ENCODE data around the gene SCGN.

Gene SCGN

GRCh38 chr6:25652007-25652515 lies at the start of gene SCGN:
Gene SCGN, plus strand, starts transcription at chr6:25652215. Its CDS starts 189 bp downstream, at chr6:25652404.
- Mint-ChIP-seq H3K4me1 (ENCODE audit: low read depth) (no peaks in the 10 kb centered on the region), H3K4me3 (no peak within 1 kb of the TSS), H3K27ac (no peak within 1 kb of the TSS), H3K9me3 (no peaks in the 10 kb centered on the region), H3K27me3 (peaks cover 35% of the 10 kb centered on the region), H3K36me3 (ENCODE audit: low read depth) (no peaks in the 10 kb centered on the region)
- intact Hi-C loops (cut with micrococcal nuclease), result no loop called here

- H3K27me3 Mint-ChIP-seq, result no peaks in the 10 kb centered on the region
- intact Hi-C loops (cut with micrococcal nuclease), result loop anchor here (1.0 to 10.0 kb wide), 3 partner anchors 336 to 528 kb away; no protein-coding TSS in a partner anchor
- no peaks in the 10 kb centered on the region for H3K9me3 Mint-ChIP-seq
- H3K27ac Mint-ChIP-seq, result no peak overlapping the region
- no peaks in the 10 kb centered on the region for H3K36me3 Mint-ChIP-seq (ENCODE audit: low read depth)
- no peak overlapping the region for H3K4me3 Mint-ChIP-seq
- no peaks in the 10 kb centered on the region for H3K4me1 Mint-ChIP-seq (ENCODE audit: low read depth)
These were observed 49.4 kb upstream of the SCGN start for GRCh38 chr6:25602674-25602982.

GRCh38 chr6:25603251-25603650 lies 48.8 kb upstream of the SCGN start:
- no peaks in the 10 kb centered on the region for H3K27me3 Mint-ChIP-seq
- H3K4me1 Mint-ChIP-seq (ENCODE audit: low read depth), result no peaks in the 10 kb centered on the region
- no peak overlapping the region for H3K27ac Mint-ChIP-seq
- intact Hi-C loops (cut with micrococcal nuclease), result loop anchor here (2.0 to 10.0 kb wide), 2 partner anchors 336 to 528 kb away; no protein-coding TSS in a partner anchor
- H3K4me3 Mint-ChIP-seq, result no peak overlapping the region
- H3K9me3 Mint-ChIP-seq, result no peaks in the 10 kb centered on the region
- H3K36me3 Mint-ChIP-seq (ENCODE audit: low read depth), result no peaks in the 10 kb centered on the region

GRCh38 chr6:25606151-25606550 lies 45.9 kb upstream of the SCGN start:
- intact Hi-C loops (cut with micrococcal nuclease), result loop anchor here (10.0 kb wide), 1 partner anchor 531 kb away; no protein-coding TSS in a partner anchor
- H3K4me3 Mint-ChIP-seq, result no peak overlapping the region
- no peaks in the 10 kb centered on the region for H3K27me3 Mint-ChIP-seq
- no peak overlapping the region for H3K27ac Mint-ChIP-seq
- H3K36me3 Mint-ChIP-seq (ENCODE audit: low read depth), result no peaks in the 10 kb centered on the region
- H3K9me3 Mint-ChIP-seq, result no peaks in the 10 kb centered on the region
- H3K4me1 Mint-ChIP-seq (ENCODE audit: low read depth), result no peaks in the 10 kb centered on the region

- Mint-ChIP-seq H3K36me3 (ENCODE audit: low read depth) (no peaks in the 10 kb centered on the region), H3K4me1 (ENCODE audit: low read depth) (no peaks in the 10 kb centered on the region), H3K9me3 (no peaks in the 10 kb centered on the region), H3K27me3 (no peaks in the 10 kb centered on the region), H3K27ac (no peak overlapping the region), H3K4me3 (no peak overlapping the region)
- intact Hi-C loops (cut with micrococcal nuclease), result loop anchor here (10.0 kb wide), 1 partner anchor 534 kb away; no protein-coding TSS in a partner anchor
These were observed 43.3 kb upstream of the SCGN start for GRCh38 chr6:25608558-25609174.

- Mint-ChIP-seq H3K27me3 (peaks cover 1% of the 10 kb centered on the region), H3K4me1 (ENCODE audit: low read depth) (no peaks in the 10 kb centered on the region), H3K27ac (no peak overlapping the region), H3K36me3 (ENCODE audit: low read depth) (no peaks in the 10 kb centered on the region), H3K4me3 (no peak overlapping the region), H3K9me3 (no peaks in the 10 kb centered on the region)
- intact Hi-C loops (cut with micrococcal nuclease), result no loop called here
These were observed 39.3 kb upstream of the SCGN start for GRCh38 chr6:25612666-25613065.

- Mint-ChIP-seq H3K27me3 (peaks cover 1% of the 10 kb centered on the region), H3K9me3 (no peaks in the 10 kb centered on the region), H3K4me1 (ENCODE audit: low read depth) (no peaks in the 10 kb centered on the region), H3K36me3 (ENCODE audit: low read depth) (no peaks in the 10 kb centered on the region), H3K27ac (no peak overlapping the region), H3K4me3 (no peak overlapping the region)
- intact Hi-C loops (cut with micrococcal nuclease), result no loop called here
These were observed 38.6 kb upstream of the SCGN start for GRCh38 chr6:25613415-25613814.

- H3K4me3 Mint-ChIP-seq, result no peak overlapping the region
- H3K9me3 Mint-ChIP-seq, result no peaks in the 10 kb centered on the region
- H3K4me1 Mint-ChIP-seq (ENCODE audit: low read depth), result peaks cover 4% of the 10 kb centered on the region
- H3K27ac Mint-ChIP-seq, result no peak overlapping the region
- intact Hi-C loops (cut with micrococcal nuclease), result no loop called here
- H3K36me3 Mint-ChIP-seq (ENCODE audit: low read depth), result no peaks in the 10 kb centered on the region
- H3K27me3 Mint-ChIP-seq, result peaks cover 3% of the 10 kb centered on the region
These were observed 38.0 kb upstream of the SCGN start for GRCh38 chr6:25614052-25614451.

GRCh38 chr6:25615471-25615870 lies 36.5 kb upstream of the SCGN start:
- Mint-ChIP-seq H3K27me3 (peaks cover 5% of the 10 kb centered on the region), H3K4me1 (ENCODE audit: low read depth) (peaks cover 9% of the 10 kb centered on the region), H3K4me3 (no peak overlapping the region), H3K27ac (no peak overlapping the region), H3K36me3 (ENCODE audit: low read depth) (no peaks in the 10 kb centered on the region), H3K9me3 (no peaks in the 10 kb centered on the region)
- intact Hi-C loops (cut with micrococcal nuclease), result no loop called here

- Mint-ChIP-seq H3K9me3 (no peaks in the 10 kb centered on the region), H3K4me3 (no peak overlapping the region), H3K27ac (no peak overlapping the region), H3K36me3 (ENCODE audit: low read depth) (no peaks in the 10 kb centered on the region), H3K27me3 (peaks cover 6% of the 10 kb centered on the region), H3K4me1 (ENCODE audit: low read depth) (peaks cover 9% of the 10 kb centered on the region)
- intact Hi-C loops (cut with micrococcal nuclease), result no loop called here
These were observed 34.0 kb upstream of the SCGN start for GRCh38 chr6:25617997-25618396.

GRCh38 chr6:25619217-25619616 lies 32.8 kb upstream of the SCGN start:
- intact Hi-C loops (cut with micrococcal nuclease), result no loop called here
- Mint-ChIP-seq H3K4me1 (ENCODE audit: low read depth) (peaks cover 9% of the 10 kb centered on the region), H3K27me3 (peaks cover 5% of the 10 kb centered on the region)

GRCh38 chr6:25620391-25620790 lies 31.6 kb upstream of the SCGN start:
- Mint-ChIP-seq H3K4me3 (no peak overlapping the region), H3K9me3 (no peaks in the 10 kb centered on the region), H3K27ac (no peak overlapping the region), H3K4me1 (ENCODE audit: low read depth) (peaks cover 9% of the 10 kb centered on the region), H3K27me3 (peaks cover 5% of the 10 kb centered on the region), H3K36me3 (ENCODE audit: low read depth) (no peaks in the 10 kb centered on the region)
- intact Hi-C loops (cut with micrococcal nuclease), result no loop called here

More at GRCh38 chr6:25619217-25619616, 32.8 kb upstream of the SCGN start:
- no peaks in the 10 kb centered on the region for H3K9me3 Mint-ChIP-seq
- H3K27ac Mint-ChIP-seq, result no peak overlapping the region
- no peak overlapping the region for H3K4me3 Mint-ChIP-seq
- no peaks in the 10 kb centered on the region for H3K36me3 Mint-ChIP-seq (ENCODE audit: low read depth)

- intact Hi-C loops (cut with micrococcal nuclease), result no loop called here
- no peaks in the 10 kb centered on the region for H3K9me3 Mint-ChIP-seq
- H3K36me3 Mint-ChIP-seq (ENCODE audit: low read depth), result no peaks in the 10 kb centered on the region
- peaks cover 9% of the 10 kb centered on the region for H3K4me1 Mint-ChIP-seq (ENCODE audit: low read depth)
- H3K4me3 Mint-ChIP-seq, result no peak overlapping the region
- H3K27ac Mint-ChIP-seq, result no peak overlapping the region
- H3K27me3 Mint-ChIP-seq, result peaks cover 6% of the 10 kb centered on the region
These were observed 28.9 kb upstream of the SCGN start for GRCh38 chr6:25623065-25623464.

- Mint-ChIP-seq H3K9me3 (no peaks in the 10 kb centered on the region), H3K4me1 (ENCODE audit: low read depth) (peaks cover 7% of the 10 kb centered on the region), H3K27ac (no peak overlapping the region), H3K36me3 (ENCODE audit: low read depth) (no peaks in the 10 kb centered on the region), H3K27me3 (peaks cover 6% of the 10 kb centered on the region), H3K4me3 (no peak overlapping the region)
- intact Hi-C loops (cut with micrococcal nuclease), result no loop called here
These were observed 28.1 kb upstream of the SCGN start for GRCh38 chr6:25623879-25624278.

- intact Hi-C loops (cut with micrococcal nuclease), result no loop called here
These were observed 25.0 kb upstream of the SCGN start for GRCh38 chr6:25627001-25627400.

More at GRCh38 chr6:25627001-25627400, 25.0 kb upstream of the SCGN start:
- H3K9me3 Mint-ChIP-seq, result no peaks in the 10 kb centered on the region
- H3K4me1 Mint-ChIP-seq (ENCODE audit: low read depth), result no peaks in the 10 kb centered on the region
- H3K27me3 Mint-ChIP-seq, result peaks cover 9% of the 10 kb centered on the region
- H3K4me3 Mint-ChIP-seq, result no peak overlapping the region
- H3K27ac Mint-ChIP-seq, result no peak overlapping the region
- no peaks in the 10 kb centered on the region for H3K36me3 Mint-ChIP-seq (ENCODE audit: low read depth)

Data from dendritic cell treated with granulocyte-macrophage colony-stimulating factor and Interleukin-4, amounts not matched to agents 40 ng/mL and 50 ng/mL, for 4 days (primary cell).